GM10248 (cell line): ENCODE measurements around the gene KIAA1549.

ENCODE experiments used
- CTCF ChIA-PET: fragments of 300-600 bp; sonication (Branson Sonifier 250); formaldehyde crosslinking; extraction: SDS; loops from one replicate; lab custom pipeline; 2021; ENCODE audit warnings: antibody characterized with exemption; lab: Yijun Ruan, JAX
- POLR2A ChIA-PET: fragments of 350-650 bp; sonication (Branson Sonifier 250); formaldehyde crosslinking; extraction: SDS; loops from one replicate; lab custom pipeline; 2020; ENCODE audit warnings: antibody characterized with exemption; lab: Yijun Ruan, JAX
- DNase-seq: peaks from one replicate; pipeline ENCODE4 v3.0.0; 2012; ENCODE audit errors: extremely low spot score
- CTCF ChIP-seq: IDR thresholded peaks from 2 replicates; pipeline ENCODE4 v1.5.1; 2012; ENCODE audit warnings: mild to moderate bottlenecking, low read depth; ENCODE audit errors: extremely low read depth, missing control alignments, control extremely low read depth

The KIAA1549 gene

GRCh38 chr7:138926241-138926612, 55.0 kb downstream of the KIAA1549 start:
- POLR2A ChIA-PET: no interaction called here
- no peak for TF ChIP-seq CTCF
- CTCF ChIA-PET: interaction anchor here (1.7 kb wide), 1 partner anchor 20 kb away, joined by 4 read pairs; no protein-coding TSS in a partner anchor
- no peak for DNase-seq

- no peak for DNase-seq
- no peak for TF ChIP-seq CTCF
- ChIA-PET CTCF (interaction anchor here (0.8 to 3.3 kb wide), 4 partner anchors 10 to 38 kb away, joined by 3 to 8 read pairs (median 4); no protein-coding TSS in a partner anchor), POLR2A (no interaction called here)
Measured at GRCh38 chr7:138924501-138925225, 56.5 kb downstream of the KIAA1549 start.

GRCh38 chr7:138921277-138921676, 59.9 kb downstream of the KIAA1549 start:
- POLR2A ChIA-PET: no interaction called here
- no peak for TF ChIP-seq CTCF
- CTCF ChIA-PET: interaction anchor here (1.4 kb wide), 1 partner anchor 13 kb away, joined by 3 read pairs; no protein-coding TSS in a partner anchor
- DNase-seq: no peak

GRCh38 chr7:138919911-138920310, 61.3 kb downstream of the KIAA1549 start:
- TF ChIP-seq CTCF: no peak
- DNase-seq: no peak
- ChIA-PET POLR2A (no interaction called here), CTCF (interaction anchor here (1.3 to 1.7 kb wide), 3 partner anchors 12 to 33 kb away, joined by 3 to 5 read pairs (median 4); no protein-coding TSS in a partner anchor)

GRCh38 chr7:138919216-138919615, 62.0 kb downstream of the KIAA1549 start:
- no peak for DNase-seq
- ChIA-PET CTCF (interaction anchor here (0.8 to 1.7 kb wide), 3 partner anchors 11 to 33 kb away, joined by 3 to 5 read pairs (median 4); no protein-coding TSS in a partner anchor), POLR2A (no interaction called here)
- no peak for TF ChIP-seq CTCF

GRCh38 chr7:138918756-138919155, 62.4 kb downstream of the KIAA1549 start:
- TF ChIP-seq CTCF: no peak
- no peak for DNase-seq
- POLR2A ChIA-PET: no interaction called here
- CTCF ChIA-PET: interaction anchor here (0.8 to 1.7 kb wide), 2 partner anchors 12 to 32 kb away, joined by 3 to 4 read pairs; no protein-coding TSS in a partner anchor
